VCaP (cell line): Measurements from ENCODE around the gene ACIN1.

Source experiments
- H3K27ac ChIP-seq: fragments of 450-650 bp; 2 replicates; pipeline ENCODE4 v1.5.1; 2017
- TF ChIP-seq, protein P1 (sequence below): fragments of 450-650 bp; conservative IDR thresholded peaks from 2 replicates; pipeline ENCODE4 v1.5.1; 2017; ENCODE audit warnings: mild to moderate bottlenecking, moderate library complexity

Gene ACIN1

DNA sequence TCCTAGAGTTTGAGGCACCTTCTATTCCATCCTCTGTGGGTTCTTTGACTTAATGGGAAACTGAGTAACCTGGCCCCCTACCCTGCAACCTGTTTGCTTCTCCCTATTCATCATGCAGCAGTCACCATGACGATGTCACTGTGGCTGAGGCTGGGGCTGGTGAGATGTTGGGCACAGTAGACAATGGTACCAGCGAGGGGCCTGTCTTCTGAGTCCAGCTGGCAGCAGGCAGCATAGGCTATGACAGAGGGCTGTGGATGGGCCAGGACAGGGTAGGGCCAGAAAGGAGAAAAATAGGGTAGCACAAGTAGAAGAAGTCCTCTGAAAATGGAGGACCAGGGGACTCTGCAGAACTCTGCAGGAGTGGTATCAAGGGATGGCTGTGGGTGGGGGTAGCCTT, 7.9 kb upstream of the ACIN1 start:
- TF ChIP-seq, protein P1, sequence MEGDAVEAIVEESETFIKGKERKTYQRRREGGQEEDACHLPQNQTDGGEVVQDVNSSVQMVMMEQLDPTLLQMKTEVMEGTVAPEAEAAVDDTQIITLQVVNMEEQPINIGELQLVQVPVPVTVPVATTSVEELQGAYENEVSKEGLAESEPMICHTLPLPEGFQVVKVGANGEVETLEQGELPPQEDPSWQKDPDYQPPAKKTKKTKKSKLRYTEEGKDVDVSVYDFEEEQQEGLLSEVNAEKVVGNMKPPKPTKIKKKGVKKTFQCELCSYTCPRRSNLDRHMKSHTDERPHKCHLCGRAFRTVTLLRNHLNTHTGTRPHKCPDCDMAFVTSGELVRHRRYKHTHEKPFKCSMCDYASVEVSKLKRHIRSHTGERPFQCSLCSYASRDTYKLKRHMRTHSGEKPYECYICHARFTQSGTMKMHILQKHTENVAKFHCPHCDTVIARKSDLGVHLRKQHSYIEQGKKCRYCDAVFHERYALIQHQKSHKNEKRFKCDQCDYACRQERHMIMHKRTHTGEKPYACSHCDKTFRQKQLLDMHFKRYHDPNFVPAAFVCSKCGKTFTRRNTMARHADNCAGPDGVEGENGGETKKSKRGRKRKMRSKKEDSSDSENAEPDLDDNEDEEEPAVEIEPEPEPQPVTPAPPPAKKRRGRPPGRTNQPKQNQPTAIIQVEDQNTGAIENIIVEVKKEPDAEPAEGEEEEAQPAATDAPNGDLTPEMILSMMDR: no peak
- H3K27ac ChIP-seq: no peak overlapping the region

DNA sequence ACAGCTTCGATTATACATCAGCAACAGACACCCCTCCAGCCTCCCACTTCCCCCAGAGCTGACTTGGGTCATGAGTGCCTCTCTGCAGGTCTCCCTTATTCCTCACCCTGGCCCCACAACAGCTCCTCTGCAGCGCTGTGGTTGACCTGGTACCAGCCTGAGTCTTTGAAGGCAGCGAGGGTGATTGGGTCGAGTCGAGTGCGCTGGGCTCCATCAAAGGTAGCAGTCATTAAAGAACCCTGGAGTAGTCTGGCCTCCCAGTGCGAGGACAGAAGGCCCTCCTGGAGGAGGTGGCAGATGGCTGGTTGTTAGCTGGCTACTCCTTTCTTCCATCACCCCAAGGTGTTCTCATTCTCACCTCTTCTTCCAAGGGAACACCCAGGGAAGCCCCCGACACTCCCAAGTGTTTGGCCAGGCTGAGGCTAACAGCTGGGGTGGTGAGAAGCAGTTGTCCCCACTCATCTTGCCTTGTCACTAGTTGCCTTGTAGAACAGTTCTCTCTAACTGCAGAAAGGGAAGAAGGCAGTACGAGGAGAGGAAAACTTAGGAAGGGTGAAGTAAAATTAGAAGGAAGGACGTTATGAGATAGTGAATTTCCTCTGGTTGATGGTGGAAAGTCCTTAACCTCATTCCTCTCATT, 7.2 kb upstream of the ACIN1 start:
- TF ChIP-seq, protein P1: no peak
- H3K27ac ChIP-seq: no peak overlapping the region

DNA sequence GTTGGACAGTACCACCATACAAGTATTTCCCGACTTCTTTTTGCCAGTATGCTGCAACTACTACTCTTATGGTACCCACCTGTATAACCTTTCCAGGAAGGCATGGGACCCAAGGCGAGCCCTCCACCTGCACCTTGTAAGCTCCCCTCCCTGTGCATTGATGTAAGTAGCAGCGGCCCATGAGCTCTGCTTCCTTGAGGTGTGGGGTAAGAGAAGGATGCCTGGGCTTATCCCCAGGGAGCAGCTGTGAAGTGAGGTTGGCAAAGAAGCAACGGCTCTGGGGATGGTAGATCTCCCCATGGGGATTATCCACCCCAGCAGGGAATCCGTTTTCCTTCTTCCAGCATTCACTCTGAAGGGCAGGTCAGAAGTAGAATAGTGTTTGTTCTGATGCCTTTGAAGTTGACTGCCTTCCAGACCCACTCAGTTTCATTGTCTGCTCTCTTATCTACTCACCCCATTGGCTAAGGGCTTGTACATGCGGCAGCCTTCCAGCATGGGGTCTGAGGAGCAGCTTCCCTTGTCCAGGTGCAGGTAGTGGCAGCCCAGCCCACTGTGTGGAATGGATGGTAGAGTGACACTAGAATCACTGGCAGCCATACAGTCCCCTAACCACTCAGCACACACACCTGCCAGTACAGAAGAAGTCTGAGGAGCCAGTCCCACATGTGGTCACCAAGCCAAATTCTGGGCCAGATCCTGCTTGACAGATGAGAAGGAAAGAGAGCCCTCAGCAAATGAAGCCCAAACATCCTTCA, 6.5 kb upstream of the ACIN1 start:
- TF ChIP-seq, protein P1: no peak
- no peak overlapping the region for H3K27ac ChIP-seq

DNA sequence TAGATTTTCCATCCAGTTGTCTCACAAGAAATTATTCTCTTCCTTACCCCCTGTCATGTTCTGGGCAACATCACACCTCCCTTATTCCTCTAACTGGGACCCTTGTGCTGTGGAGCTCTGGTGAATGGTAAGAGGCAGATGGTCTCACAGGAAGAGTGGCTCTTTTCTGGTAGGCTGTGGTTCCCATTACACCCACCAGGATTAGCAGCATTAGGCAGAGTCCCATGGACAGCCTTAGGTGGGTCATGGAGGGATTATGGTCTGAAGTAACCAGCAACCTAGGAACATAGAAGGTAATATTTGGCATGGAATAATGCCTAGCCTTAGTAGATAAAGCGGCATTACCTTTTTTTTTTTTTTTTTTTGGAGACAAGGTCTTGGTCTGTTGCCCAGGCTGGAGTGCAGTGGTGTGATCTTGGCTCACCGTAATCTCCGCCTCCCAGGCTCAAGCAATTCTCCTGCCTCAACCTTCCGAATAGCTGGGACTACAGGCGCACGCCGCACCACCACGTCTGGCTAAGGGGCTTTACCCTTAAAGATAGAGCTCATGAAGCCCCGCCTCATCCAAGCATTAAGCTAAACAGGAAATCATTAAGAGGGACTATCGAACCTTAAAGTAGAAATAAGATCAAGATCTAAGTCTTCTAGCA, 4.4 kb upstream of the ACIN1 start:
- H3K27ac ChIP-seq: no peak overlapping the region
- TF ChIP-seq, protein P1: no peak

DNA sequence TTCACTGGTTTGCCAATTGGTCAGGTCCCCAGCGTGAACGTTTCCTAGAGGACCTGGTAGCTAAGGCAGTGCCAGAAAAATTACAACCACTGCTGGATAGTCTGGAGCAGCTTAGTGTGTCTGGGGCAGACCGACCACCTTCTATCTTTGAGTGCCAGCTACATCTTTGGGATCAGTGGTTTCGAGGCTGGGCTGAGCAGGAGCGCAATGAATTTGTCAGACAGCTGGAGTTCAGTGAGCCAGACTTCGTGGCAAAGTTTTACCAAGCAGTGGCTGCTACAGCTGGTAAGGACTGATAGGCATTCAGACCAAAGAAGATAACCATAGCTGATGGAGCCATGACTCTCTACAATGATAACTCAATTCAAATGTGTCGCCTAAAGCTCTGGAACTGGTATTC, 2.9 kb upstream of the ACIN1 start:
- no peak overlapping the region for H3K27ac ChIP-seq
- TF ChIP-seq, protein P1: no peak

DNA sequence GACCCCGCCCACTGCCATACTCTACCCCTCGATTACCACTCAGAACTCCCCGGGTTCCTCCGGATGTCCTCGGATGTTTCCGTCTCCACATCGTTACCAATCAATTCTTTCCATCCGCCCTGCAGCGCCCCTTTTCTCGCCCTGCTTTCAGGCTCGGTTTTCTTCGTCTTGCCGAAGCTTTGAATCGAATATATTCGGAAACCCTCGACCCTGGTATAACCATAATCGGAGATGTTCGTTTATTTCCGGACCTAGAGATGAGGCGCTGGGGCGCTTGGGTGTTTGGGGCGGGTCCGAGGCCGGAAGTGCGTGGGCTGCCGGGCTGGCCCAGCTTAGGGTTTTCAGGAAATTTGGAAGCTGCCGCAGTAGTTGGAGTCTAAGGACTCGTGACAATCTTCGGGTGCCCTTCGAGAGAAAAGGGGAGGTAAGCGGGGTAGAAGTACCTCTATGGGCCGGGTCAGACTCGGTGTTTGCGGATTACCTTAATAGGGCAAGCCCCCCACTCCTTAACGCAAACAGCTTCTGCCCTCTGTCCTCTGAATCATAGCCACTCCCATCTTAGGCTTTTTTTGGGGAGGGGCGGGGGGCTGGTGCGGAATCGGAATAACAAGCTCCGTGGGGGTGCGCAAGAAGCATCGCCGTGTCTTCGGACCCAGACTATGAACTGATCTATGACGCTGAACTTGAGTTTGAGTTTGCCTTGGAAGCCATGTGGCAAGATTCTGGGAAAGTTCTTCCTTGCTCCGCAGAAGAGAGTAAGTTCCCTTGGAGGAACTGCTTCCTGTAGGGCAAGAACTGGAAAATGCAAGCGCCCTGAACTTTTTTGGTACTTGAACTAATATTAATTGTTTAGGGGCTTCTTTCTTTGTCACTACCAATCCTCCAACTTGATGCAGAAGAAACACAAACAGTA, 516 bp upstream of the ACIN1 start, which contains the start of gene C14orf119:
C14orf119 (plus strand) TSS at position 310 of the 913 bp plus-strand sequence. CDS start 2,154 bp downstream, outside the sequence.
- peak within 1 kb of the TSS; percentile 97 for H3K27ac ChIP-seq
- TF ChIP-seq, protein P1: no peak
